ENCODE measurements around the gene CNN2.

CNN2 gene

DNA sequence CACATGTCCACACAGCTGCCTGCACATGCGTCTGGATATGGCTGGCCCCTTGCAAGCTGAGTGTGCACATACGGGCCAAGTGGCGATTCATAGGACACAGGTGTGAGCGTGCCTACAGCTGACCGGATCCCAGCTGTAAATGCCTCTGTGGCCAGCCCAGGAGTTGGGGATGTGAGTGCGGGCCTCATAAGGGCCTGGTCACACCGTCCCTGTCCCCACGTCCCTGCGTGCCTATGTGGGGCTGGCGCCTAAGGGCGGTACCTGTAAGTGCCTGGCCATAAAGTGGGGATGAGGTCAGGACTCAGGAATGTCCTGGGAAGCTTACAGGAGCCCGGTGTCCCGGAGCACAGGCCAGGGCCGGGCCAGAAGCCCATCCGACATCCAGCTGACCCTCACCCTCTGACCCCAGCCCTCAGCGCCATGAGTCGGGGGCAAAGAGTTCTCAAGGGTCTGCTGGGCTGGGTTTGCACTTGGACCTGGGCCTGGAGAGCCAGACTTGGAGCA is 39.2 kb downstream of the CNN2 start:
- no peak for DNase-seq (ENCODE audit: low read depth, low spot score)

DNA sequence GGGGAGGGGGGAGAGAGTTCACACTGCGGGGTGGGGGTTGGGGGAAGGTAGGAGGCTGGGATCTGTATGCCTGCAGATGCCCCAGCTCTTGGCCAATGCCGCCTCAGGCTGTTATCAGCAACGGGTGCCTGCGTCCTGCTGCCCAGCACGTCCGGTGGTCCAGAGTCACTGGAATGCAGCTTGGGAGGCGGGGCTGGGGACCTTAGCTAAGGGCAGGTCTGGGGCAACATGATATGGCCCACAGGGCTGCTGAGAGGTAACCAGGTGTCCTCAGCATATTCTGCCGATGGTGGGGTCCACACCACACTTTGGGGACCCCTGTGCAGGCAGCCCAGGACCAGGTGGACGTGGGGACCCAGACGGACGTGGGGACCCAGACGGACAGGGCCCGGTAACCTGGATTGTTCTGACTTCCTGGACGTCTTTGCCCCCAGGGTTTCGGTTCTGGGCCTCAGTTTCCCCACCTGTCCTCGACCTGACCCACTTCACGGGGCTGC is 39.9 kb downstream of the CNN2 start:
- DNase-seq (ENCODE audit: low read depth, low spot score) = no peak

DNA sequence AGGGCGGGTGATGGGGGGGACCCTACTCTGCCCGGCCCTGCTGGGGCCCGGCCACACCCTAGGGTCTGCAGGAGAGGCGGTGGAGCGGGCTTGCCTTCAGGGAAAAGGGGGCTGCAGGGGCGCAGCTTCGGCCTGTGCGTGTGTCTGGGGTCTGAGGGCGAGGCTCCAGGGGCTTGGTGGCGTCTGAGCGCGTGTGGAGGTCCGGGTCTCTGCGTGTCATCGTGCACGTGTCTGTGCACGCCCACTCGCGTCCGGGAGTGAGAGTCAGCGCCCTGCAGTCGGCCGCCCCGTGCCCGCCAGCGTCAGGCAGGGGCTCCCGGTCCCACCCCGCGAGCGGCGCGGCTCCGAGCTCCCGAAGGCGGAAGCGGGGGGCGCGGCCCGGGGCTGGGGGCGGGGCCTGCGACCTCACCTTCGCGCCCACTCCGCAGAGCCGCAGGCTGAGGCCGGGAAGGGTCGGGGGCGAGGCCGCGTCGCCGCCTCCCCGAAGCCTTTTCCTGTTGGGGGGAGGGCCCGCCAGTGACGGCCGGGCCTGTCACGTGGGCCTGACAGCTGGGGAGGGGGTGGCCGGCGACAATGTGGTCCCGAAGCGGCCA is 40.4 kb downstream of the CNN2 start, which contains the start of gene ARHGAP45:
Gene ARHGAP45 (plus strand): TSS at position 420 of the 593 bp plus-strand sequence. CDS start 239 bp downstream, outside the sequence.
- peak; percentile 72 for DNase-seq (ENCODE audit: low read depth, low spot score)

DNA sequence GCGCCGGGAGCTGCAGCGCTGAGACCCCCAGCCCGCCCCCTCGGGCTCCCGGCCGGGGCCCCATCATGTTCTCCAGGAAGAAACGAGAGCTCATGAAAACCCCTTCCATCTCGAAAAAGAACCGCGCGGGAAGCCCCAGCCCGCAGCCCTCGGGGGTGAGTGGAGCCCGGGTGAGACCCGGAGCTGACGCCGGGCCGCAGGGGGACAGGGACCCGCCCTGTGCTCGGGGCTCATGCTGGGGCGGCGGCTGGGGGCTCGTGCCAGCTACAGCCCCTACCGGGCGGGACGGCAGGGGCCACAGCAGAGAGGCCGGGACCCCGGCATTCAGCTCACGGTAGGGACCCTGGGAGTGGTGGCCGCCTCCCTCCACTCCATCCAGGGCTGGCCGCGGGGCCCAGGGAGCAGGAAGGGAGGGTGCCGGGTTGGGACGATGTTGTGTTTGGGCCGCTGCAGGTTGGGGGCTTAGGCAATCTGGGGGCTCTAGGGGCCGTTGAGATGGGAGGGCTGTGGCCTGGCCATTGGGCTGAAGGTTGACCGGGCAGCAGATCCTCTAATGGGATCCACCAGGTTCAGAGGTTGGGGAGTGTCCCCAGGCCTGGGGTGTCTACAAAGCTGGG is 41.0 kb downstream of the CNN2 start:
- no peak for DNase-seq (ENCODE audit: low read depth, low spot score)

DNA sequence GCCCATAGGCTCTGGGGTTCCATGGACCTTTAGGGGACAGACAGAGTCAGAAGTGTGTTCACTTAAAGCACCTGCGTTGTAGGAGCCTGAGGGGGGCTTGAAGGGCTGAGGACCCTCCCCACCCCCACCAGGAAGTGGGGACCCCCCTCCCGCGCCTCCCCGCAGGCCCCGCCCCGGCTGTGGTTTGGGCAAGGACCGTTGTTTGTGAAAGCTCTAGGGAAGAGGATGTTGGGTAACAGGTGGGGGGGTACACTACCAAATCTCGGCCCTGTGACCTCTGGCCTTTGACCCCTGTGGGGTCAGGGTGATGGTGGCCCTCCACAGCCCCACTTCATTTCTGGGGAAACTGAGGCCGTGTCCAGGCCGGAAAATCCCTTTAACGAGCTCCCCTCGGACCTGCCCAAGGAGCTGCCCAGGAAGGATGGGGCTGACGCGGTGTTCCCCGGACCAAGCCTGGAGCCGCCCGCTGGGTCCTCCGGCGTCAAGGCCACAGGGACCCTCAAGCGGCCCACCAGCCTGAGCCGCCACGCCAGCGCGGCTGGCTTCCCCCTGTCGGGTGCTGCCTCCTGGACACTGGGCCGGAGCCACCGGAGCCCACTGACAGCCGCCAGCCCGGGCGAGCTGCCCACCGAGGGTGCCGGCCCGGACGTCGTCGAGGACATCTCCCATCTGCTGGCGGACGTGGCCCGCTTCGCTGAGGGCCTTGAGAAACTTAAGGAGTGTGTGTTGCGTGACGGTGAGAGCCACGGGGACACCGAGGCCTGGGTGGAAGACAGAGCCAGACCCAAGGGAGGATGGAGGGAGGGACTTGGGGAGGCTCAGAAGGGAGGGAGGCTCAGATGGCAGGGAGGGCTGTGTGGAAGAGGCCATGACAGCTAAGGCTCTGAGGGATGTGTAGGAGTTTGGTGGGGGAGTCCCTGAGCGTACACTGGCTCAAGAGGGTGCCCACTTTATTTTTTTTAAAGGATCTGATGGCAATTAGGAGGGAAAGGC is 41.9 kb downstream of the CNN2 start:
- DNase-seq (ENCODE audit: low read depth, low spot score) = no peak

DNA sequence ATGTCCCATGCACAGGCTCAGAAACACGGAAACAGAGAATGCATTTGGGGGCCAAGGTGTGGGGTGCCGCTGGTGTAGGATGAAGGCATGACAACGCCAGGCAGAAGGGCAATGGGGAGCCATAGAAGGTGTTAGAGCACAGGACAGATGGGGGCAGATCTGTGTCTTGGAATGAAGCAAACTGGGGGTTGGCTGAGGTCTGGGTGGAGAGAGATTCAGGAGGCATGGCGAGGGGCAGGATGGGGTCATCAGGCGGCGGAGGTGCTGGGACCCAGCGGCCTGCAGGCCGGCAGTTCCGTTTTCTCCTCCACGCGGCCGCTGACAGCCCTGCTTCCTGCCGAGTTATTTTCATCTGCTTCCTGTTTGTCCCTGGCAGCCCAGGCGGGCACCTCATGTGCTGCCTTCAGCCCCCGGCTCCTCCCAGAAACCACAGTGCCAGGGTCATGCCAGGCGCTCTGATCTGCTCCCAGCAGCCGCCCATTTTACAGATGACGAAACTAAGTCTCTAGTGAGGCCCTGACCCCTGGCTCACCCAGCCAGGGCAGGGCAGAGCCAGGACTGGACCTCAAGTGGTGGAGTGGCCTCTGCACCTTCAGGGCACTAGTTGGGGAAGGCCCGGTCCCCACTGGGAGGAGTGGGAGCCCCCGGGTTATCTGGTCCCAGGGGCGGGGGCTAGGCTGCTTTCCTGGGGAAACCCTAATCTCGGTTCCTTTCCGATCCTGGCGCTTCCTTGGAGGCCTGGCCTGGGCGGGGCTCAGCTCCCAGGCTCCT is 42.8 kb downstream of the CNN2 start:
- peak; percentile 47 for DNase-seq (ENCODE audit: low read depth, low spot score)

DNA sequence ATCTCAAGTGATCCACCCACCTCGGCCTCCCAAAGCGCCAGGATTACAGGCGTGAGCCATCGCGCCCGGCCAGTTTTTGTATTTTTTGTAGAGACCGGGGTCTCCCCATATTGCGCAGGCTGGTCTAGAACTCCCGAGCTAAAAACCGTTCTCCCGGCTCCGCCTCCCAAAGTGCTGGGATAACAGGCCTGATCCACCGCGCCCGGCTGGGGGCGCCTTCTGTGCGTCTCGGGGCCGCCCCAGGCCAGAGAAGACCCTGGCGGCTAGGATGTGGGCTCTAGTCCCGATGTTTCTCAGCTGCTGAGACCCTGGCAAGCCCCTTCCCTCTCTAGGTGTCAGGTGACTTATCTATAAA is 44.1 kb downstream of the CNN2 start:
- no peak for DNase-seq (ENCODE audit: low read depth, low spot score)

DNA sequence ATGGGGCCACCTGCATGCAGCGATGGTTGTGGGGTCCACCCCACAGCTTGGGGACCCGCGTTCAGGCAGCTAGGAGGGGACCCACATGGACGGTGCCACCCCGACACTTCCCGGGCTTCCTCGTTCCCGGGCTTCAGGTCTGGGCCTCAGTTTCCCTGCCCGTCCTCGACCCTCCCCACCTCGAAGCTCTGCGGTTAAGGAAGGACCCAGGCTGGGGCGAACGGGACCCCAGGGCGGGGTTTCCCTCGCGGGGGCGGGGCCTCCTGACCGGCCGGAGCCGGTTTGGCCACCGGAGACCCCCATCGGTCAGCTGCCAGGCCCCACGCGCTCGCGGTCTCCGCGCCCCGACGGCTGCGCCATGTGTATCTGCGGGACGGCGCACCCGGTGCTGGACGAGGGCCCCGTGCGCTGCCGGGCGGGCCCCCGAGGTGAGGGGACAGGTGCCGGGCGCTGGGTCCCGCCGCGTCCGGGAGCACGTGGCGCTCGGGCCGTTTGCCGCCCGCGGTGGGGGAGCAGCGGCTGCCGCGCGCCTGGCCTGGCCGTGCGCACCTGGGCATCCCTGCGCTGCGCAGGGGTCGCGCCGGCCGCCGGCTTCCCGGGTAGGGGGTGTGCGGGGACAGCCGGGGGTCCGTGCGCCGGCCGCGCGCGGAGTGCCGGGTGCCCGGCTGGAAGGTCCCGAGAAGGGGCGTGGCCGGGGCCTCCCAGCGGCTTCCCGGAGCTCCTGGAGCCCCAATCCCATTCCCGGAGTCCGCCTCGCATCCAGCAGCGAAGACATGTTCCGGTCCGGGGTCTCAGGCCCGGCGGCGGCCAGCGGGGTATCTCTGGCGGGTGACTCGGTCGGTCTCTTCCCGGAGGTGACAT is 44.8 kb downstream of the CNN2 start:
- DNase-seq (ENCODE audit: low read depth, low spot score) = no peak

DNA sequence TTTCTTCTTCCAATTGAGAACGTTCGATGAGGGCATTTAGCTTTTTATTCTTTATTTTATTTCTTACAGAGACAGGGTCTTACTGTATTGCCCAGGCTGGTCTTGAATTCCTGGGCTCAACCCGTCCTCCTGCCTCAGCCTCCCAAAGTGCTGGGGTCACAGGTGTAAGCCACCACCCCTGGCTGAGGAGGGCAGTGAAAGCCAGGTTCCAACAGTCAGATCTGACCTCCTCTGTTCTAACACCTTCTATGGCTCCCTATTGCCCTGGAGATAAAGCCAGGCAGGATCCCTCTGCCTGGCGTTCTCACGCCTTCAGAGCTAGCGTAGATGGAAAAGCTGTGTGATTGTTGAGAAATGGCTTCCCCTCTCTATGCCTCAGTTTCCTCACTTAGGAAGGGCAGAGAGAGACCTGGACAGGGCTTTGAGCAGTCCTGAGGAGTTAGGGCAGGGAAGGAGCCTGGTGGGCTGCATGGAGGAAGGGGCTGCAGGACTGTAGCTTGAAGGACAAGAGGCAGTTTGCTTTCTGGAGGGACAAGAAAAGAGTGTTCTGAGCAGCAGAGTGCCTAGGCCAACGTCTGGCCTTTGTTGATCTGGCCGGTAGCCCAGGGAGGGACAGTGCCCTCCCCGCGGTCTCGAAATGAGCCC is 46.1 kb downstream of the CNN2 start:
- no peak for DNase-seq (ENCODE audit: low read depth, low spot score)

DNA sequence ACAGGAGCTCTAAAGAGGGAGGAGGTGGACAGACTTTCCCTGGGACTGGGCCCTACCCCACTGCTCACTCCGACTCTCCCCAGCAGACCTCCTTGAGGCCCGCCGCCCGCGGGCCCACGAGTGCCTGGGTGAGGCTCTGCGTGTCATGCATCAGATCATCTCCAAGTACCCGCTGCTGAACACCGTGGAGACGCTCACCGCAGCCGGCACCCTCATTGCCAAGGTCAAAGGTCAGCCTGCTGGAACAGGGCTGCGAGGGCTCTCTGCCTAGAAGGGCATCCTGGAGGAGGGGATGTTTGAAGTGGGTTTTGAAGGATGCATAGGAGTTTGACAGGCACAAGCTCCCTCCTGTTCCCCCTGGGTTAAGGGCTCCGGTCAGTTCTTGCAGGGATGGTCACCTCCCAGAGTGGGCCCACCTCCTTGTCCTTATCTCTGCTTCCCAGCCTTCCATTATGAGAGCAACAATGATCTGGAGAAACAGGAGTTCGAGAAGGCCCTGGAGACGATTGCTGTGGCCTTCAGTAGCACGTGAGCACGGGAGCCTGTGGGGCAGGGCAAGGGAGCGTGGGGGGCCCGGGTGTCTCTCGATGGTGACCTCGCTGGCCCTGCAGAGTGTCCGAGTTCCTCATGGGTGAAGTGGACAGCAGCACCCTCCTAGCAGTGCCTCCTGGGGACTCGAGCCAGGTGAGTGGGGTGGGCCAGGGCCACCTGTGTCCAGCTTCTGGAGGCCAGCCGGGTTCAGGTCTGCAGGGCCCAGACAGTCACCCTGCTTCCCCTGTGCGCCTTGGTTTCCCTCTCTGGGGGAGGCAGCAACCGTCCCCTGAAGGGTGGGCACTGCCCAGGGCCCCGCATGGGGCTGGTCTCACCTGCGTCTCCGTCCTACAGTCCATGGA is 46.9 kb downstream of the CNN2 start:
- DNase-seq (ENCODE audit: low read depth, low spot score) = no peak

DNA sequence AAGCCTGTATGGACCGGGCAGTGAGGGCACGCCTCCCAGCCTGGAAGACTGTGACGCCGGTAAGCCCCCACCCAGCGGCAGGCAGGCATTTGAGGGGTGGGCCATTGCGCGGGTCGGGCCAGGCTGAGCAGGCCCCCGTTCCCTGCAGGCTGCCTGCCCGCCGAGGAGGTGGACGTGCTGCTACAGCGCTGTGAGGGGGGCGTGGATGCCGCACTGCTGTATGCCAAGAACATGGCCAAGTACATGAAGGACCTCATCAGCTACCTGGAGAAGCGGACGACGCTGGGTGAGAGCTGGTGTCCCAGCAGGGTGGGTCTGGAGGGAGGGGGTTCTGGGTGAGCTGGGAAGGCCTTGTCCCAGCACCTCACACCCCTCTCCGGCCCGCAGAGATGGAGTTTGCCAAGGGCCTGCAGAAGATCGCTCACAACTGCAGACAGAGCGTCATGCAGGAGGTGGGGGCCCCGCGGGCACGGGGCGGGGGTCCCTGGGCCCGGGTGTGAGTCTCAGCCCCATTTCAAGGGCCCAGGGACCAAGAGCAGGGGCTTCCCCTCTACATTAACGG is 47.6 kb downstream of the CNN2 start:
- no peak for DNase-seq (ENCODE audit: low read depth, low spot score)

DNA sequence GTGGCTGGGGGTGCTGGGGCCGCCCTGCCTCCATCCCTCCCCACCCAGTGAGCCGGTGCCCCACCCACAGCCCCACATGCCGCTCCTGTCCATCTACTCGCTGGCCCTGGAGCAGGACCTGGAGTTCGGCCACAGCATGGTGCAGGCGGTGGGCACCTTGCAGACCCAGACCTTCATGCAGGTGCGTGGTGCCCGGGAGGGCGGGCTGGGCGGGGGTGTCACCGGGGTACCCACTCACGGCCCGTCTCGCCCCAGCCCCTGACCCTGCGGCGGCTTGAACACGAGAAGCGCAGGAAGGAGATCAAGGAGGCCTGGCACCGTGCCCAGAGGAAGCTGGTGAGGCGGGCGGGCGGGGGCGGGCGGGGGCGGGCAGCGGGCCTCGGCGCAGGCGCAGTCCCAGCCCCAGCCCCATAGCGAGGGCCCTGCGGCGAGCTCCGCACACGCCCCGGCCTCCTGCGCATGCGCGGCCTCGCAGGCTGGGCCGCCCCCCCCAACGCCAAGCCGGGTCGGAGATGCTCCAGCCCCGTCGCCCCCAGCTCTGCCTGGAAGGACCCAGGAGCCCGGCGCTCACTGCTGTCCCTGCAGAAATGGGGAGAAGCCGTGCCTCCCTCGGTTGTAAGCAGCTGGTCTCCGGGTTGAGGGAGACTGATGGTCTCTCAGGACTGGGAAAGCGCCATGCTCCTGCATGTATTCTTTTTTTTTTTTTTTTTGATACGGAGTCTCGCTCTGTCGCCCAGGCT is 48.3 kb downstream of the CNN2 start:
- DNase-seq (ENCODE audit: low read depth, low spot score) = peak; percentile 87

DNA sequence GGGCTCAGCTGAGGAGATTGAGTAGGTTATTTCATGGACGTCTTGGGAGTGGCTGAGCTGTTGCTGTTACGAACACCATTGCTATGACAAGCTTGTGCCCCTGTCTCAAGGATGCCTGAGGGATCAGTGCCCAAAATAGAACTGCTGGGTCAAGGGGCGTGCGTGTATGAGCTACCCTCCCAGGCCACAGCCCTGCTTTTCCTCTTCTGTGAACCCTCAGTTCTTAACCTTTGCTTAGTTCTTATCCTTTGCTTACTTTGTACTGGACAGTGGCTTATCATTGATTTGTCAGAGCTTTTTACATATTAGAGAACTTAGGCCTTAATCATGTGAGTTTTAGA is 49.6 kb downstream of the CNN2 start:
- no peak for DNase-seq (ENCODE audit: low read depth, low spot score)

DNA sequence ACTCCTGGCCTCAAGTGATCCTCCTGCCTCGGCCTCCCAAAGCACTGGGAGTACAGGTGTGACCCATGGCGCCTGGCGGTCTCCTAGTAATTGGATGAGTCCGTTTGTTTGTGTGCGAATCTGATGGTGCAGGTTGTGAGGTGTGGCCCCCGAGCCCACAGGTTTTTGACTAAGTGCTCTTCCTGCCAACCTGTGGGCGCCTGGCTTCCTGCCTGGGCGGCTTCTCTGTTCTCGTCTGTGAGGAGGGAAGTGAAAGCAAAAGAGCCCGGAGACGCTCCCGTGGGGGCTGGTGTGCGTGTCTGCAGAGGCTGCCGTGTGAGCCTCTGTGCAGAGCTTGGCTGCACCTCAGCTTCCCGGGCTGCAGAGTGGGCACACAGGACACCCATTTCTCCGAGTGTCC is 50.5 kb downstream of the CNN2 start:
- peak; percentile 86 for DNase-seq (ENCODE audit: low read depth, low spot score)

DNA sequence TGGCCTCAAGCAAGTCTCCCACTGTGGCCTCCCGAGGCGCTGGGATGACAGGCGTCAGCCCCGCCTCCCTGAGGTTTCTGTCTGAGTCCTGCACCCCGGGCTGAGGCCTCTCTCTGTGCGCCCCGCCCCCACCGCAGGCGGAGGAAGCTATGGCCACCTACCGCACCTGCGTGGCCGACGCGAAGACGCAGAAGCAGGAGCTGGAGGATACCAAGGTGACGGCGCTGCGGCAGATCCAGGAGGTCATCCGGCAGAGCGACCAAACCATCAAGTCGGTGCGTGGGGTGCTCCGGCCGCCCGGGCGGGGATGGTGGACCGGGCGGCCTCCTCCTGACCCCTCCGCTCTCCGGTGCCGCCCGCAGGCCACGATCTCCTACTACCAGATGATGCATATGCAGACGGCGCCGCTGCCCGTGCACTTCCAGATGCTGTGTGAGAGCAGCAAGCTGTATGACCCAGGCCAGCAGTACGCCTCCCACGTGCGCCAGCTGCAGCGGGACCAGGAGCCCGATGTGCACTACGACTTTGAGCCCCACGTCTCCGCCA is 53.2 kb downstream of the CNN2 start:
- DNase-seq (ENCODE audit: low read depth, low spot score) = no peak

DNA sequence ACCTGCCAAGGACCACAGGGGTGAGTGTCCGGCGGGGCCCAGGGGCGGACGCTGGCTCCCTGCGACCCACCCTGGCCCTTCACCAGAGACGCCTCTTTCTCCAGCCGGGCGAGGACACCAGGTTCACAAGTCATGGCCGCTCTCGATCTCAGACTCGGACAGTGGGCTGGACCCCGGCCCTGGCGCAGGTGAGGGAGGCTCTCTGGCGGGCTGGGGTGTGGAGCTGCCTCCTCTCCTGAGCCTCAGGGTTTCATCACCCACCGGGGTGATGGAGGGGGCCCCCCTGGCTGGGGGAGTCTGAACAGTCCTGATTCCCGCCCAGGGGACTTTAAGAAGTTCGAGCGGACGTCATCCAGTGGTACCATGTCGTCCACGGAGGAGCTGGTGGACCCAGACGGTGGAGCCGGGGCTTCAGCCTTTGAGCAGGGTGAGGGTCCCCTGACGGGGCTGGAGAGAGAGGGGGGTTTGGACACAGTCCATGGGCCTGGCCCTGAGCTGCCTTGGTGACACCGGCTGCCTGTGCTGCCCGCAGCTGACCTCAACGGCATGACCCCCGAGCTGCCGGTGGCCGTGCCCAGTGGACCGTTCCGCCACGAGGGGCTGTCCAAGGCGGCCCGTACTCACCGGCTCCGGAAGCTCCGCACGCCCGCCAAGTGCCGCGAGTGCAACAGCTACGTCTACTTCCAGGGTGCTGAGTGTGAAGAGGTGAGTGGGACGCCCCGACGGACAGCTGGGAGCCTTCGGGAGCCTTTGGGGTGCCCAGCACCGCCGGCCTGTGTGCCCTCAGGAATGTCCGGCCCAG is 54.2 kb downstream of the CNN2 start:
- no peak for DNase-seq (ENCODE audit: low read depth, low spot score)
